ENCODE measurements around the gene IGSF10.

DNA sequence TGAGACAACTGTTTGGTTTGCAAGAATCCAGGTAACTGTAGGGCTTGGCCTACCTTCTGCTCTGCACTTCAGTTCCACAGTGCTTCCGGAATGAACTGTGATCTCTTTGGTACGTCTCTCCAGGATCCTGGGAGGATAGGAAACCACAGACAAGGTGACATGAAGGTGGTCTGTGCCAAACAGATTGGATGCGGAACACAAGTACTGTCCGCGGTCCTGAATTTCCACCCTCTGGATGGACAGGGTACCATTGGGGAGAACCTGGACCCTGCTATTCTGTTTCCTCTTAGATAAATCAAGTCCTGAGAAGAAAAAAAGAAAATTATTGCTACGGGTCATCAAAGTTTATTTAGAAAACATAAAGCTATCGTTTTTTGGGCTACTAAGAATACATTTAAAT is 17.3 kb downstream of the IGSF10 start:
- TF ChIP-seq ELF4 (IDR thresholded peaks at IDR 0.05): no peak
- TF ChIP-seq LEF1 (IDR thresholded peaks at IDR 0.05; ENCODE audit: borderline replicate concordance): no peak
- TF ChIP-seq TARDBP (IDR thresholded peaks at IDR 0.05): no peak
- TF ChIP-seq CTBP1 (IDR thresholded peaks at IDR 0.05; ENCODE audit: borderline replicate concordance): no peak

All from HEK293T (cell line).